Activated T-cell treated with anti-CD3 and anti-CD28 coated beads for 48 hours (primary cell): ENCODE data around the gene ITIH6.
"Not testable (repeated sequence)": the region's sequence is repeated elsewhere in the genome, so short reads cannot be mapped to it uniquely, and the experiment has no call there.

Source experiments
- DNase-seq: peaks from one replicate; pipeline ENCODE4 v3.0.0-alpha.2; 2020; ENCODE audit warnings: low read depth

Gene ITIH6

DNA sequence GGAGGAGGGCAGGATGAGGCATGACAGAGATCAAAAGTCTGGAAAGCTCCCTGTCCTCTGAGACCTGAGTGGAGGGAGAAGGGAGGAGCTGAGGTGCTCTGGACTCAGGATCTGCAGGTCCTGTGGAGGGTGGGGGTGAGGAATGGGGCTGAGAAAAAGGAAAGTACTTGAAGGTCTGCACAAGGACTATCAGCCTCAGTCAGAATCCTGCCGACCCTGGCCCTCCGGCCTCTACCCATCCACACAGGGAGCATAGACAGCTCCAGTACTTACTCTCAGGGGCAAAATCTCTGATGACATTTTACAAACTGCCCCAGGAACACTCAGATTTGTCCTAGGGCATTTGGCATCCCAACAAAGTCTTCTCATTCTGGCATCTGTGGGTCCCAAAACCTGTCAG, 991 bp upstream of the ITIH6 start:
- DNase-seq, result no peak

DNA sequence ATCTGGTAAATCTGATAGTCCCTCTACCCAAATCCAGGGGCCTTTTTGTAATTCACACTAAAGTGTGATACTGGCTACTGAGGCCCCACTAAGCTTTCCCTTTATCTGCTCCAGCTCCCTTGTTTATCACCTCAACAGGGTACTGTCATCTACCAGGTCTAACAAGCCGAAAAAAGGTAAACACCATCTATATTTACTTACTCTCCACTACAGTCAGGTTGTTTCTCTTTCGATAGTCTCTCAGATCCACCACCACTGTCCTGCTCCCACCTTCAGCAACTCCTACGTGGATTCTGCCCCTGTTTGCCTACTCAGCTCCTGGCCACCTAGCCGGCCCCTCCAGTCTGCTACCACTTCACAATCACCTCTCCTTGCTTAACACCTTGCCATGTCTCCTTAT, 3.3 kb downstream of the ITIH6 start:
- no peak for DNase-seq

DNA sequence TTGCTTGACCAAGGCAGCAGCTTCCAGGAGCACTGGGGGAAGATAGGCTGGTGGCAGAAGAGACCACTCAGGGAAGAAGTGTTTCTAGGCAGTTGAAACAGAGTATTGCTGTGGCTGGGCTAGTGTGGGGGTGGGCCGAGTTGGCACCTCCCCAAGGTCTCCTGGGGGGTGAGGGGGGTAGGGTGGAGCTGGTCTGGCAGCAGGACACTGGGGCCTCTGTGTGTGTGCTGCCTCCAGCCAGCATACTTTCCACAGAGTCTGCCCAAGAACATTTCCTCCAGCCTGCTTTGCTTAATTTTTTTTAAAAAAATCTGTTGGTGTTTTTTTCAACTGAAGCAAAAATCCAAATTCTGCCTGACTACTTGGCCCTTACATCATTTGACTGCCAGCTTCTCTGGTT, 4.0 kb downstream of the ITIH6 start:
- DNase-seq, result no peak

DNA sequence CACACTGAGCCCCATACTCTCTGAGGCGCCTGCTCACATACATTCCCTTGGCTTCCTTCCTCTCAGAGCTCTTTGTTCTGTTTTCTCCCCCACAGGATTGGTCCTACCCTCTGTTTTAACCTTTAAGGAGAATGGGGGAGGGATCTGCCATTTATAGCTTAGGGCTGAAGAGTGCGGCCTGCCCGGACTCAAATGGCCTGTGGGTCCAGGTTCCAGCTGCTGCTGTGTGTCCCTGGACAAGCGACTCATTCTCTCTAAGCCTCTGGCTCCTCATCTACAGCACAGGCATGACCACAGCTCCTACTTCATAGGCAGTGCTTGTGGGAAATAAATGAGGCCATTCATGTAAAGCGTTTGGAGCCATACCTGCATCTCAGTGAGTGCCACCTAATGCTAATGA, 8.7 kb downstream of the ITIH6 start:
- not testable (repeated sequence) for DNase-seq

DNA sequence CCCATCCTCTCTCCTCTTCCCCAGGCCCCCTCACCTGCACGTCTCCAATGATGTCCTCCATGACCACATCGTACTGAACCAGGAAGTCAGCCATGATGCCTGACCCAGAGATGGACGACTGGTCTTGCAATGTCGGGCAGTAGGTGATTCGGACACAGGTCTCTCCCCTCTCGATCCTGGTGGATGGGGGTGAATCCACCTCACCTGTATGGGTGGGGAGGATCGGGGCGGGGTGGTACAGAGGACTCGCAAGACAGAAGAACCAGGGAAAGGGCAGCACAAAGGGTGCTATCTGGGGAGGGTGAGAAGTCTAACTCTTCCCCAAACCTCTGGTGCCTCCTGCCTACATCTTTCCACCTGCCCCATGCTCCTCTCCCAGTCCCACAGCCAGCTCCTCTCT, 9.6 kb downstream of the ITIH6 start:
- no peak for DNase-seq

DNA sequence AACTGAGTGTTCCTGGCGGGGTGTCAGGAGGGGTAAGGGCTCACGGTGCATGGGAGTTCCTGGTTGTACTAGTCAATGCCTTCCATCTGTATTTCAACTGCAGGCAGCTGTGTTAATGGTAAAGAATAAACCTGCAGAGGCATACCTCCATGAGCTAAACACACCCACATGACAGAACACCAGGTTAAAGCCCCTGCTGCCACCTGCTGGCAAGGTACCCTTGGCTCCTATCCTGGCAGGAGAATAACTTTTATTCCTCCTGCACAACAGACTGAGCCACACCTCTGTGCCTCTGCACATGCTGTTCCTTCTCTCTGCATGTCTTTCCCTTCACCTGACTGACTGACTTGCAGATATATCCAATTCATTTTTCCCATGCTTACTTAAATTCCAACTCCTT, 11.1 kb downstream of the ITIH6 start:
- DNase-seq, result peak; percentile 11

DNA sequence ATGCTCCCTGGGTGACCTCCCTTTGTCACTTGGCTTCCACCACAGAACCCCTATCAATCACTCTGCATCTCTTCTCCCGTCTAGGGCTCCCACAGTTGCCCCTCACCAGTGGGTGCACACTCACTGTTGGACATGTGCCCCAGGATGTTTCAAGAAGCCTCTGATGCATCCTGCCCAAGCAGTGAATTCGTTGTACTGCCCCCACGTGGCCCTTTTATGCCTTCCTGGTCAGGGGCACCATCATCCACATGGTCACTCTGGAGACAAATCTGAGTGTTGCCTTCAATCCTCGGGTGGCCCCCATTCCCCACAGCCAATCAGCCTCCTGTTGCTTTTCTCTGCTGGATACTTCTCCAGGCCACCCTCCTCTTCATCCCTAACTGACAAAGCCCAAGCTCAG, 12.2 kb downstream of the ITIH6 start:
- DNase-seq, result no peak

DNA sequence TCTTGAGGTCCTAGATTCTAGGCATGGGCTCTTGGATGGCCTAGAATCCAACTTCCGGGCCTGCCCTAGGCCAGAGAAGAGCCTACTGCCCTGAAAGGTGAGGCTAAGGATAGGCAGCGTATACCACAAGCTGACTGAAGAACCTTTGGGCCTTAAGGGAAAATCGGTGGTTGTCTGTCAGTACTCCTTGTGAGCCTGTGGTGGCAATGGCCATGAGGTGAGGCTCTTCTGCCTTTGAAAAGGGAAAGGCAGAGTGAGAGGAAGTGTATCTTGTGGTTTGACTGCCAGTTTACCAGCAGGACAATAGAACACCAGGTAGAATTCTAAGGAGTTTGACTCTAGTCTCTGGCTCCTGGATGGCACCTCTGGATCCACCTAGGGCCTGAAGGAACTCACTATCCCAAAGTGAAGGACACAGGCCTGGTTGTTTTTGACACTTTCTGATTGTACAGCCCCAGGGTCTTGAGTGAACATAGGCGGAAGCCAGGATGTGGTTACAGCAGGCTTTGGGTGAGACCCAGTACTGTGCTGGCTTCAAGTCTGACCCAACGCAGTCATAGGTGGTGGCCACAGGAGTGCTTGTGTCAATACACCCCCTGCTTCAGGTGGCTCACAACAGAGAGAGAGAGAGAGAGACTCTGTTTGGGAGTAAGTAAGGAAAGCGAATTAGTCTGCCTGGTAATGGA, 20.9 kb downstream of the ITIH6 start:
- DNase-seq, result no peak

DNA sequence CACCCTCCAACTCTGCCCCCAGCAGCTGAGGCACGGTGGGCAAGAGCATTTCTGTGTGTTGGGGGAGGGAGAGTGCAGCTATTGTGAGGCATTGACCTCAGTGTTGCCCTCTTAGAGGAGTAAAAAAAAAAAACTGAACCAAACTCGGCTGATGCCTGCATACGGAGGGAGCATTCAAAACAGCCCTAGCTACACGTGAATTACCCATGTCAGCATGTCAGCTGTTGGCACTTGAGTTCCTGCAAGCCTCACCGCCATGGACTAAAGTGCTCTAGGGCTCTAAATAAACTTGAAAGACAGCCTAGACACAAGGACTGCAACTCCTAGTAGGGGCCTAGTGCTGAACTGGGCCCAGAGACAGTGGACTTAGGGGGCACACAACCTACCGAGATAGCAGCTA, 22.0 kb downstream of the ITIH6 start:
- no peak for DNase-seq

DNA sequence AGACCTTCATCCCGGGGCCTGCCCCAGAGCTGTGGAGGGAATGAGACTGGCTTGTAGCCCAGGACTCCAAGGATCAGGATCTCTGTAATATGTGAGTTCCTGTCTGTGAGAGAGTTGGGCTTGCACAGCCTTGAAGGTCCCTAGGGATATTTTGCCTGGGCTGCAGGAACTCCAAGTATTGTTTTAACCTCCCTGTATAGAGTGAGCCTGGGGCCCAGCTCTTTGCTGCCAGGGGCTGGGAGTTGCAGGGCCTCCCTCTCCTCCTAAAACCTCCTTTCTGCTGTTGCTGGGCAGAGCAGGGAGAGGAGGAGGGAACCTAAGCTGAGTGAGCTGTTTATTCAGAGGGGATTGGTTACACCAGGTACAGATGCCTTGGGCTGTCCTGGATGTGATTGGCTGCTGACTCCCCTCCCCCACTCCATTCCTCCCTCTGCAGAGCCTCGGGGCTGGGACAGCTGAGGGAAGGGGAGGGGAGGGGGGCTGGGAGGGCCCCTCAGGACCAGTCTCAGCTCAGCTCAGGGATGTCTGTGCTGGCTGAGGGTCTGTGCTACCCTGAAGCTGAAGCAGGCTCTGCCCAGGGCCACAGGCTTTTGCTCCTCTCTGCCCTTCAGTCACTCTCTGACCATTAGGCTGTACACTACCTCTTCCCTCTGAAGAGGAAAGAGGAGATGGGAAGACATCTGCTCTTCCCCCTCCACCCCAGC, 23.5 kb downstream of the ITIH6 start:
- not testable (repeated sequence) for DNase-seq

DNA sequence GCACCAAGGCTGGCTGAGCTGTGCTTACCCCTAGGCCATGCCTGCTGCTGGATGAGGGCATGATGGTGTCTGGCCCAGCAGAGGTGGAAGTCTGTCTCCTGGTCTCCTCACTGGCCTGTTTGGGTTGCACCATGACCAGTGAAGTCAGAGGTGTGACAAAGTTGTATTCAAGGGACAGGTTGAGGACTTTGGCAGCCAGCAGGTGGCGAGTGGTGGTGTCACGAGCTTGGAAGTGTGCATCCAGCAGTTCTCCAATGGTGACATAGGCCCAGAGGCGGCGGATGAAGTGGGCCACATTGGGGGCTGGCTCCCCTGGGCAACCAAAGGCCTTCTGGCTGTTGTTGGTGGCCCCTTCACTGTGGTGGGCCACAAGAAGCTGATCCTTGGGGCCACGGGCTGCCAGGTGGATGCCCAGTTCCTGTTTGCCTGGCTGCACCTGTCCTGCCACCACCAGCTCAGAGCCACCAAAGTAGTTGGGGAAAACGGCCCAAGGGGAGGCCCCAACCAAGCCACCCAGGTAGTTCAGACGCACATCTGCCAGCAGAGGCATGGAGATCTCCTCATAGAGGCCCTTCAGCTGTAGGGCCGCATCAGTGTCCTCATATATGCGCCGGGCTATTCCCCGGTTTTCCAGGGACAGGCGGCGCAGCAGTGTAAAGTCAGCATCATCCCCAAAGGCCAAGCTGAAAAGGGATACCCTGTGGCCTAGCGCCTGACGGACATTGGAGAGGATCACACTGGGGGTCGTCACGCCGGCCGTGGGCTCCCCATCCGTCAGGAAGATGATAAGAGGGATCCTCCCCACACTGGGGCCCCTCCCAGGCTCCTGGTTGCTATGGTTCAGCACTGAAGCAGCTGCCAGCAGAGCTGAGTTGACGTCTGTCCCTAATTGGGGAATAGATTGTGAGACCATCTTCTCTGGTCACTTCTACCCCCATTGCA, 39.7 kb downstream of the ITIH6 start:
- no peak for DNase-seq

DNA sequence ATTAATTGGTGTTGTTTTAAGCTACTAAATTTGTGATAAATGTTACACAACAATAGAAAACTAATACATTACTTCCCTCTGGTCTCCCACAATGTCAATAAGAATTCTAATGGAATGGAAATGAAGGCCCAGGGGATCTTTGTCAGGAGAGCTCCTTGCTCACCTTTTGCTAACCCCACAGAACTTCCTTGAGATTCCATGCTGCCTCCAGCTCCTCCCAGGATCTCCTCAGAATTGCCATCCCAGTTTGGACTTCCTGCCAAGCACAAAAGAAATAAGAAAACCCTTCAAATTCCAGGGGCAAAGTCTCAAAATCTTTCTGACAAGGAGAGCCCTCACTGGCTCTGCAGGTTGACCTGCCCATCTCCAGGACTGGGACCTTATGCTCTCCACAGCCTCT, 43.2 kb downstream of the ITIH6 start:
- no peak for DNase-seq

DNA sequence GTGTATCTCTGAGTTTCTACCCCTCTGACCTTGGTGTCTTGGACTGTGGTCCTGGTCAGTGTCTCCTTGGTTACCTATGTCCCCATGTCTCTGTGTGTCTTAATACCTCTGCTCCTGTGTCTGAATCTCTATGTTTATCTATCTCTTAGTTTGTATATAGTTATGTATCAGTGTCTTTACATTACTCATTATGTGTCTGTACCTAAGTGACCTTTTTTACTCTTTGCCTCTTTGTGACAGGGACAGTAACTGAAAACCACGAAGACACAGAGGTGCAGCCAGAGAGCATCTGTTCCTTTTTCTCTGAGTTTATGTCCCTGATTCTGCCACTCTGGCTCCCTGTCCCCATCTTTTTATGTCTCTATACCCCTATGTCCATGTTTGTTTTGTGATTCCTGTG, 49.4 kb downstream of the ITIH6 start:
- no peak for DNase-seq

DNA sequence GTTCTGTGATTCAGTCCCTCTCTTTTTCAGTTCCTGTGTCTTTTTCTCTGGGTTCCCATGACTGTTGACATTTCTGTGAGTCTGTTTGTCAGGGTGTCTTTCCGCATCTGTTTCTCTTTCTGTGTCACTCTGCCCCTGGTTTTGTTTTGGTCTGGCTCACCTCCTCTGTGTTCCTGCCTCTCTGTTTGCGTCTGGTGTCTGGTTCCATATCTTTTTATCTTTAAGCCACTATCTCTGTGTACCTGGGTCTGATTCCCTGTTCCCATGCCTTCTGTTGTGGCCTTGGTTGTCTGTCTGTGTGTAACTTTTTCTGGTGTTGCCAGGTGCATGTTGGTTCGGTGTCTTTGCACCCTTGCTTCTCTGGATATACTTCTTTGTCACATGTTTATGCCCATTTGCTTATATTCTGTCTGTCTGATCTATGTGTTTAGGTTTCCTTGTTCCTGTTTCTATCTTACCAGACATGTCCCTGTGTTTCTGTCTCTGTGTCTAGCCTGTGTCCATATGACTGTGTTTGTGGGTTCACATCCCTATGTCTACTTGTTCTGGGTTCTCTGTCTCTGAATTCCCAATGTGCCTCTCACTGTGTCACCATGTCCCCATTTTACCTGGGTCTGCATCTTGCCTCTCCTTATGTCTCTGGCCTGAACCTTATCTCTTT, 50.2 kb downstream of the ITIH6 start:
- no peak for DNase-seq

DNA sequence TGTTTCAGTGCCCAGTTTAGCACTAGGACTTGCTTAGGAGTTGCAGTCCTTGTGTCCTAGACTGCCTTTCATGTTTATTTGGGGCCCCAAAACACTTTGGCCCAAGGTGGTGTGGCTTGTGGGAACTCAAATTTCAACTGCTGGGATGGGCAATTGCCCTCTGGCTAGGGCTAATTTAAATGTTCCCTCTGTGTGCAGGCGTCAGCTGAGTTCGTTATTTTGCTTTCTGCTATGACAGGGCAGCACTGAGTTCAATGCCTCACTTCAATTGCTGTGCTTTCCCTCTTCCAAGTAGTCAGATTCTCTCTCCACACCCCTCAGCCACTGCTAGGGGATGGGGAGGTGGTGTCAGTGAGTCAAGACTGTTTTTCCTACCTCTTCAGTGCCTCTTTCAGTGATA, 51.1 kb downstream of the ITIH6 start:
- no peak for DNase-seq

DNA sequence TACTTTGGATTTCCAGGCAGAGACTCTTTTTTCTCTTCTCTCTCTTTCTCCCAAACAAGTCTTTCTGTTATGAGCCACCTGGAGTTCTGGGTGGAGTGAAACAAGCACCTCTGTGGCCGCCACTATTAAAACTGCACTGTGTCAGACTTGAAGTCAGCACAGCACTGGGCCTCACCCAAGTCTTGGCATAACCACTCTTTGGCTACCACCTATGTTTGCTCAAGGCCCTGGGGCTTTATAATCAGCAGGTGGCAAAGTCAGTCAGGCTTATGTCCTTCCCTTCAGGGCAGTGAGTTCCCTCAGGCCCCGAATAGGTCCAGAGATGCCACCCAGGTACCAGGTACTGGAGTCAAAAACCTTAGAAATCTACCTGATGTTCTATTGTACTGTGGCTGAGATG, 52.4 kb downstream of the ITIH6 start:
- no peak for DNase-seq

DNA sequence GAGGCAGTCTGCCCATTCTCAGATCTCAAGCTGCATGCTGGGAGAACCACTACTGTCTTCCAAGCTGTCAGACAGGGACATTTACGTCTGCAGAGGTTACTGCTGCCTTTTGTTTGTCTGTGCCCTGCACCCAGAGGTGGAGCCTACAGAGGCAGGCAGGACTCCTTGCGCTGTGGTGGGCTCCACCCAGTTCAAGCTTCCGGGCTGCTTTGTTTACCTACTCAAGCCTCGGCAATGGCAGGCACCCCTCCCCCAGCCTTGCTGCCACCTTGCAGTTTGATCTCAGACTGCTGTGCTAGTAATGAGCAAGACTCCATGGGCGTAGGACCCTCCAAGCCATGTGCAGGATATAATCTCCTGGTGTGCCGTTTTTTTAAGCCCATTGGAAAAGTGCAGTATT, 59.5 kb downstream of the ITIH6 start:
- DNase-seq, result not testable (repeated sequence)

DNA sequence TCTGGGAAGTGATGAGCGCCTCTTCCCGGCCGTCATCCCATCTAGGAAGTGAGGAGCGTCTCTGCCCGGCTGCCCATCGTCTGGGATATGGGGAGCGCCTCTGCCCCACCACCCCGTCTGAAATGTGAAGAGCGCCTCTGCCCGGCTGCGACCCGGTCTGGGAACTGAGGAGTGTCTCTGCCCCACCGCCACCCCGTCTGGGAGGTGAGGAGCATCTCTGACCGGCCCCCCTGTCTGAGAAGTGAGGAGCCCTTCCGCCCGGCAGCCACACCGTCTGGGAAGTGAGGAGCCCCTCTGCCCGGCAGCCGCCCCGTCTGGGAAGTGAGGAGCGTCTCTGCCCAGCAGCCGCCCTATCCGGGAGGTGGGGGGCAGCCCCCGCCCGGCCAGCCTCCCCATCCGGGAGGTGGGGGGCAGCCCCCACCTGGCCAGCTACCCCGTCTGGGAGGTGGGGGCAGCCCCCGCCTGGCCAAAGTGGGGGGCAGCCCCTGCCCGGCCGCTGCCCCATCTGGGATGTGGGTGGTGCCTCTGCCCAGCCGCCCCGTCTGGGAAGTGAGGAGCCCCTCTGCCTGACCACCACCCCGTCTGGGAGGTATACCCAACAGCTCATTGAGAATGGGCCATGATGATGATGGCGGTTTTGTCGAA, 61.6 kb downstream of the ITIH6 start:
- DNase-seq, result not testable (repeated sequence)

DNA sequence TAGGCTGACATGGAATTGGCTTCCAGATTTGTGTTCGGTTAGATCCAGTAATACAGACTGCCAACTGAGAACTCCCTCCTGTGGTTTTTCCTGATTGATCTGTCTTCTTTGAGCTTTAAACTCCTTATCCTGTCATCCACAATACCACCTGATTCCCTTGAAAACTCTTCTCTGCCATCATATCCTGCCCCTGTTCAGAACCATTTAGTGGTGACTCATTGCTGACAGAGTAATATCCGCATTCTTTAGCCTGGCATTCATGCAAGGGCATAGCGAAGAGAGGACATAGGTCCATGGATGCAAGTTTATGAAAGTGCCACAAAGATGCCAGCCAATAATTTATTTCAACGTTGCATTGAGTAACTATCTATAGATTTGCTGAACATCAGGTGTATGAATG, 76.6 kb downstream of the ITIH6 start:
- DNase-seq, result no peak

DNA sequence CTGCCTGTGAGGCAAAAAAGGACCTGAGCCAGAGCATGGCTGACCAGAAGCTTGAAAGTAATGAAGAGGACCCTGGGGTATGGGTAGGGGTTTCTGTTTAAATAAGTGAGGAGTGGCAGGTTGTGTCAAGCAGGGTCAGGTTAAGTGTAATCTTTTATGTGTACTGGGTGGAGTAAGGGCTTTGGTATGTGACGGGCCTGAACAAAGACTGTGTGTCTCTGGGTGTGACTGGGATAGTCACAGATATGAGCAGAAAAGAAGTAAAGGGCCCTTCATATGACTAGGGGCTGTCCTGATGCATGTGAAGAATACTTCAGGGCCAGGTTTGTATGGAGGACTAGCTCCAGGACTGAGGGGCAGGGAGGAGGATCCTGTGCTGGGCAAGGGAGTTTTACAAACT, 82.4 kb downstream of the ITIH6 start:
- DNase-seq, result no peak

DNA sequence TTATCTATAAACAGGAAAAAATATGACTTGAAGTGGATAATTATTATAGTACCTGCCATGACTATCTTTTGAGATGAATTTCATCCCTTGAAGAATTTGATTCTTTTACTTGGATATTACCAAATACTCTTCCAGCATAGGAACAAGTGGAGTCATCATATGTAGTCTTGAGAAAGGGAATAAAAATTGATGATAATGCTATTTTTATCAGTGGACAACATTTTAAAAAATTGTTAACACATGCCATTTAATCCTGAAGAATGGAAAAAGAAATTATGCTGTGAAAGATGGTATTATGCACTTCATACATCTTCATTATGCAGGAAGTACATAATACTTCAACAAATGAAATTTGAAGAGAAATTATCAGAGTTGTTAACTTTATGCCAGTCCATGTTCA, 83.6 kb downstream of the ITIH6 start:
- DNase-seq, result no peak

DNA sequence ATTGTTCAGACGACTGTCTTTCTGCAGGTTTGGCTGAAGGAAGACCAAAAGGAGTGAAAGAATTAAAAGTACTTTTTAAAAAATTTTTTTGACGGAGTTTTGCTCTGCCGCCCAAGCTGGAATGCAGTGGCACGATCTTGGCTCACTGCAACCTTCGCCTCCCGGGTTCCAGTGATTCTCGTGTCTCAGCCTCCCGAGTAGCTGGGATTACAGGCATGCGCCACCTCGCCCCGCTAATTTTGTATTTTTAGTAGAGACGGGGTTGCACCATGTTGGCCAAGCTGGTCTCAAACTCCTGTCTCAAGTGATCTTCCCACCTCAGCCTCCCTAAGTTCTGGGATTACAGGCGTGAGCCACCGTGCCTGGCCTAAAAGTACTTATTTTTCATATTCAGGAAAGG, 86.3 kb downstream of the ITIH6 start:
- no peak for DNase-seq
